ENCODE results near the gene SMARCC2. TPM values are rescaled to one million over a fixed set of nuclear protein-coding genes. Genes with fewer than 3 reads are reported as not detected.

Gene SMARCC2
- total and polyA plus RNA-seq, 2 of the 13 experiments (the other 11 are each of a cell fraction or from before 2014, with no cell fraction given): 21.3 to 24.1 TPM

- TF ChIP-seq RNF219 (CRISPR knock-in tag; IDR thresholded peaks at IDR 0.05) (no peak), ZNF772 (CRISPR knock-in tag; IDR thresholded peaks at IDR 0.05) (no peak; the same call in 1 of the 2 replicates), PLRG1 (conservative IDR thresholded peaks at IDR 0.05) (no peak), MAFF (IDR thresholded peaks at IDR 0.05; ENCODE audit: low read depth, low read length) (no peak), ZNF546 (CRISPR knock-in tag; conservative IDR thresholded peaks at IDR 0.05) (no peak), ZNF383 (CRISPR knock-in tag; IDR thresholded peaks at IDR 0.05; ENCODE audit: borderline replicate concordance) (no peak), JDP2 (CRISPR knock-in tag; IDR thresholded peaks at IDR 0.05; ENCODE audit: borderline replicate concordance) (no peak), ETV5 (CRISPR knock-in tag; IDR thresholded peaks at IDR 0.05; ENCODE audit: borderline replicate concordance) (peak; percentile 70; the same call in 1 of the 2 replicates), ZNF281 (CRISPR knock-in tag; IDR thresholded peaks at IDR 0.05; ENCODE audit: borderline replicate concordance) (peak; percentile 12; the same call in 1 of the 2 replicates), MZF1 (CRISPR knock-in tag; IDR thresholded peaks at IDR 0.05; ENCODE audit: borderline replicate concordance) (no peak), NFYB (CRISPR knock-in tag; IDR thresholded peaks at IDR 0.05) (peak; percentile 64), SNRNP70 (IDR thresholded peaks at IDR 0.05; ENCODE audit: low read depth, low read length) (no peak), PBX3 (CRISPR knock-in tag; IDR thresholded peaks at IDR 0.05; ENCODE audit: borderline replicate concordance) (no peak), PRMT3 (CRISPR knock-in tag; IDR thresholded peaks at IDR 0.05; ENCODE audit: borderline replicate concordance, low read depth) (no peak), SMARCC2 (IDR thresholded peaks at IDR 0.05) (no peak), ZNF331 (CRISPR knock-in tag; IDR thresholded peaks at IDR 0.05) (peak; percentile 75), ZNF609 (CRISPR knock-in tag; IDR thresholded peaks at IDR 0.05; ENCODE audit: borderline replicate concordance) (peak; percentile 29; the same call in 1 of the 2 replicates), ZSCAN22 (CRISPR knock-in tag; IDR thresholded peaks at IDR 0.05) (0 out of 2 replicates have a peak, but pooled peaks have one; percentile 5)
Measured at GRCh38 chr12:56221757-56222530, 32.7 kb upstream of the SMARCC2 start, which contains the start of gene RNF41 (continued).
